GM12875 (cell line): ENCODE measurements around the gene MCL1.
A peak's percentile ranks its signal among the peaks of the same experiment; 100 is the strongest.

Experiments
- H3K4me3 ChIP-seq: one replicate; pipeline ENCODE4 v1.5.1; 2011; ENCODE audit warnings: low read depth, low read length, control low read depth
- CTCF ChIP-seq: IDR thresholded peaks from 2 replicates; pipeline ENCODE4 v1.5.1; 2011; ENCODE audit warnings: low read depth, mild to moderate bottlenecking, control low read depth, inconsistent platforms, low read length, moderate library complexity, borderline replicate concordance; ENCODE audit not compliant: insufficient read depth

MCL1 gene

GRCh38 chr1:150563340-150564038 lies 15.9 kb downstream of the MCL1 start:
- H3K4me3 ChIP-seq = peak overlapping the region; percentile 40
- no peak for TF ChIP-seq CTCF

GRCh38 chr1:150562446-150563339 lies 16.7 kb downstream of the MCL1 start:
- H3K4me3 ChIP-seq = peak overlapping the region; percentile 62
- TF ChIP-seq CTCF = no peak

- no peak for TF ChIP-seq CTCF
- H3K4me3 ChIP-seq = peak overlapping the region; percentile 62
Observed at GRCh38 chr1:150561974-150562445, 17.4 kb downstream of the MCL1 start.

GRCh38 chr1:150561254-150561973 lies 18.0 kb downstream of the MCL1 start:
- no peak for TF ChIP-seq CTCF

GRCh38 chr1:150560576-150561253 lies 18.7 kb downstream of the MCL1 start:
- H3K4me3 ChIP-seq = peak overlapping the region; percentile 62
- TF ChIP-seq CTCF = peak; percentile 93

More at GRCh38 chr1:150561254-150561973, 18.0 kb downstream of the MCL1 start:
- H3K4me3 ChIP-seq = peak overlapping the region; percentile 62

- no peak overlapping the region for H3K4me3 ChIP-seq
- peak; percentile 95 for TF ChIP-seq CTCF
Observed at GRCh38 chr1:150560011-150560438, 19.4 kb downstream of the MCL1 start.
